ENCODE data around the gene SYMPK.
"Not testable (repeated sequence)": the region's sequence is repeated elsewhere in the genome, so short reads cannot be mapped to it uniquely, and the experiment has no call there.

The SYMPK gene

DNA sequence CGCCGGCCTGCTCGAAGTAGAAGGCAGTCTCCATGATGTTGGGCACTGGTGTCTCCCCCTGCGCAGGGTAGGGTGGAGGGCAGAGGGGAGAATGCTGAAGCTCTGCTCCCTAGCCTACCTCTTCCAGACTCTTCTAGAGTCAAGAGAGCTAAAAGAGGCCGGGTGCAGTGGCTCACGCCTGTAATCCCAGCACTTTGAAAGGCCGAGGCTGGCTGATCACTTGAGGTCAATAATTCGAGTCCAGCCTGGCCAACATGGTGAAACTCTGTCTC, 58.1 kb downstream of the SYMPK start:
- no peak overlapping the region for H3K9ac ChIP-seq (ENCODE audit: low read length)
- no peaks in the 10 kb centered on the region for H3K4me1 ChIP-seq (ENCODE audit: control insufficient read depth, low read depth, low read length)
- H3K4me3 ChIP-seq (ENCODE audit: low read length) = no peak overlapping the region
- H3K36me3 ChIP-seq (ENCODE audit: control insufficient read depth, low read depth, low read length) = no peaks in the 10 kb centered on the region
- H3K9me3 ChIP-seq (ENCODE audit: control insufficient read depth, low read depth, low read length) = no peaks in the 10 kb centered on the region
- no peaks in the 10 kb centered on the region for H3K27me3 ChIP-seq (ENCODE audit: control insufficient read depth, insufficient read depth, low read length)
- H3K27ac ChIP-seq (ENCODE audit: low read length) = no peak overlapping the region

DNA sequence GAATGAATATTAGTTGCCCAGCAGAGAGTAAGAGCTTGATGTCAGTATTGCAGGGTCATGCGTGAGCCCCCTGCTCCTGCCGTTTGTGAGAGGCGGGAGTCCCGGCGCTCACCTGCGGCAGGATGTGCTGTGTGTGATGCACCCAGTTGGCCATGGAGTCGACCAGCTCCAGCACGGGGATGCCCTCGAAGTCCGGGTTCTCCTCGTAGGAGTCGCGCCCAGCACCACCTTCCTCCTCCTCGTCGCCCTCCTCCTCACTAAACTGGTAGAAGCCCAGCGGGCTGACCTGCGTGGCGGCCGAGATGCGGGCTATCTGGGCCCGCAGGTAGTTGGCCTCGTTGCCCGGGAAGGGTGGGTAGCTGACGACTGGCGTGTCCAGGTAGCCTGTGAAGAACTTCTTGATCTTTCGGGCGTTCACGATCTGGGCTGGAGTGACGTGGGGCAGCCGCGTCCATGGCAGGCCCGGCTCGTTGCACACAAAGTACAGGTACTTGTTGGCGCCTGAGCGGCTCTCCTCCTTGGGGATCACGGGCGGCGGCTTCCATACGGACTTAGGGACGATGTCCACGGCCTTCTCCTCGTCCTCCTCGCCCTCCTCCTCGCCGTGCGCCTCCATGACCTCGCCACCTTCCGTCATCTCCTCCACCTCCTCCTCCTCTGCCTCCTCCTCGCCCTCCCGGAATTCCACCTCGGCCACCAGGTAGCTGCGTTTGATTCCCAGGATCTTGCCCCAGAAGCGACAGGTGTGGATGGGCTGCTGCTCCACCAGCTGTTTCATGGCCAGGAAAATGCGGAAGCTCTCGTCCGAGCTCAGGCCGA, 58.6 kb downstream of the SYMPK start:
- Histone ChIP-seq H3K9ac (ENCODE audit: low read length) (no peak overlapping the region), H3K27me3 (ENCODE audit: control insufficient read depth, insufficient read depth, low read length) (peaks cover under 1% of the 10 kb centered on the region), H3K27ac (ENCODE audit: low read length) (no peak overlapping the region), H3K4me3 (ENCODE audit: low read length) (no peak overlapping the region), H3K36me3 (ENCODE audit: control insufficient read depth, low read depth, low read length) (no peaks in the 10 kb centered on the region), H3K4me1 (ENCODE audit: control insufficient read depth, low read depth, low read length) (no peaks in the 10 kb centered on the region), H3K9me3 (ENCODE audit: control insufficient read depth, low read depth, low read length) (no peaks in the 10 kb centered on the region)

DNA sequence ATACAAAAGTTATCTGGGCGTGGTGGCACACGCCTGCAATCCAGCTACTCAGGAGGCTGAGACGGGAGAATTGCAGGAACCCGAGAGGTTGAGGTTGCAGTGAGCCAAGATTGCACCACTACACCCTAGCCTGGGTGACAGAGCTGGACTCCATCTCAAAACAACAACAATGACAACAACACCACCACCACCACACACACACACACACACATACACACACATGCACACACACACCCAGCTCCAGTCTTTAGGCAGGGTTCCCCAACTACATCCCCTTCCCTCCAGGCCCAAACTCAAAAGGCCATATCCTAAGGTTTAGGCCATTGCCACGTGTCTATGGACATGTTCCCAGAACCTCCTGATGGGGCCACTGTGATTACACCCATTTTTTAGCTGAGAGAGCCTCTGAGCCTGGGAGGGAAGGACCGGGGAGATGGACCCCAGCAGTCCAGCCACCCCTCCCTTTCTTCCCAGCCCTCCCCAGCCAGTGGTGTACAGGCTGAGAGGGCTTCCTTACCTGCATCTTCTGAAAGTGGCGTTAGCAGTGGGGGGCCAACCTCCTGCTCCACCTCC, 61.3 kb downstream of the SYMPK start:
- Histone ChIP-seq H3K27ac (ENCODE audit: low read length) (no peak overlapping the region), H3K4me3 (ENCODE audit: low read length) (no peak overlapping the region), H3K4me1 (ENCODE audit: control insufficient read depth, low read depth, low read length) (no peaks in the 10 kb centered on the region), H3K27me3 (ENCODE audit: control insufficient read depth, insufficient read depth, low read length) (peaks cover 3% of the 10 kb centered on the region), H3K36me3 (ENCODE audit: control insufficient read depth, low read depth, low read length) (no peaks in the 10 kb centered on the region), H3K9ac (ENCODE audit: low read length) (no peak overlapping the region), H3K9me3 (ENCODE audit: control insufficient read depth, low read depth, low read length) (no peaks in the 10 kb centered on the region)

DNA sequence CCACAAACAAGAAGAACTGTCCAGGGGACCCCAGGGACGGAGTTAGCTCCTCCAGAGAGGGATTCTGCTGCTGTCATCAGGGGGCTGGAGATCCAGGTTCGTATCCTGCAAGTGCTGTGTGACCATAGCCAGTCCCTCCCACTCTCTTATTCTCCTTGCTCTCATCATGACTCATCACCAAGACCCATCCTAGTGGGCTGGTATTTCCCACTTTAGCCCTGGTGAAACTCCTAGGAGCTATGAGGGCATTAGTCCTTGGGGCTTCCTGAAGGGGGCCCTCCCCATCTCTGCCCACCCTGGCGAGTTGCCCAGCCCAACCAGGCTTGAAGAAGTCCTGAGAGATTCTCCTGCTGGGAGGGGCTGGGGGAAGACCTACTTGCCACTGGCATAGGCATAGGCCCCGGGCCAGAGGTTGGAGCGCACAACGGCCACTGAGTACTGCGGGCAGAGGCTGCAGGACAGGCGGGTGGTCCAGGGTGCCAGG, 62.8 kb downstream of the SYMPK start:
- Histone ChIP-seq H3K9me3 (ENCODE audit: control insufficient read depth, low read depth, low read length) (no peaks in the 10 kb centered on the region), H3K27me3 (ENCODE audit: control insufficient read depth, insufficient read depth, low read length) (peaks cover 3% of the 10 kb centered on the region), H3K36me3 (ENCODE audit: control insufficient read depth, low read depth, low read length) (no peaks in the 10 kb centered on the region), H3K9ac (ENCODE audit: low read length) (no peak overlapping the region), H3K4me3 (ENCODE audit: low read length) (no peak overlapping the region), H3K4me1 (ENCODE audit: control insufficient read depth, low read depth, low read length) (no peaks in the 10 kb centered on the region), H3K27ac (ENCODE audit: low read length) (no peak overlapping the region)

DNA sequence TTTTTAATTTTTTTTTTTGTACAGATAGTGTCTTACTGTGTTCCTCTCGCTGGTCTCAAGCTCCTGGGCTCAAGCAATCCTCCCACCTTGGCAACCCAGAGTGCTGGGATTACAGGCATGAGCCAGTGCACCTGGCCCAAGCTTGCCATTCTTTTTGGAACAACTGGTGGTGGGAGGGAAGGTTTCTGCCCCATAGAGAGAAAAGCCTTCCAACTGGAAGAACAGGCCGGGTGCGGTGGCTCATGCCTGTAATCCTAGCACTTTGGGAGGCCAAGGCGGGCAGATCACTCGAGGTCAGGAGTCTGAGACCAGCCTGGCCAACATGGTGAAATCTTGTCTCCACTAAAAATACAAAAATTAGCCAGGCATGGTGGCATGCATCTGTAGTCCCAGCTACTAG, 63.4 kb downstream of the SYMPK start:
- not testable (repeated sequence) for H3K27me3 ChIP-seq (ENCODE audit: control insufficient read depth, insufficient read depth, low read length); H3K9ac ChIP-seq (ENCODE audit: low read length); H3K4me1 ChIP-seq (ENCODE audit: control insufficient read depth, low read depth, low read length); H3K9me3 ChIP-seq (ENCODE audit: control insufficient read depth, low read depth, low read length); H3K4me3 ChIP-seq (ENCODE audit: low read length); H3K36me3 ChIP-seq (ENCODE audit: control insufficient read depth, low read depth, low read length); H3K27ac ChIP-seq (ENCODE audit: low read length)

DNA sequence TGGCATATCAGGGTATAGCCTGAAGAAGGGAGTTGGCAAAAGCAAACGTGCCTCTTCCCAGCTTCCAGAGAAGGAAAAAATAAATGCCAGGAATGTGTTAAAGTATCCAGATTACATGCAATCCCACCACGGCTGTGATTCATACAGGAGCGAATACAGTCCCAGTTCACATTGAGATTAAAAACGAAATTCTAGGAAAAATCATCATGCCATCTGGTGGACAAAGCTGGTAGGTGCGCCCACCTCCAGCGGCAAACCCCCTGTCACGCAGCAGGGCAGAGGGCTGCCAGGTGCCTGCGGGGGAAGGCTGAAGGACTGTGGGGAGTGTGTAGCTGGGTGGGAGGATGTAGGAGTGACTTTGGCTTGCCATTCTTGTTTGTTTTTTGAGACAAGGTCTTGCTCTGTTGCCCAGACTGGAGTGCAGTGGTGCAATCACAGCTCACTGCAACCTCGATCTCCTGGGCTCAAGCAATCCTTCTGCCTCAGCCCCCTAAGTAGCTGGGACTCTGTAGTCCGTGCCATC, 63.9 kb downstream of the SYMPK start:
- peaks cover 3% of the 10 kb centered on the region for H3K27me3 ChIP-seq (ENCODE audit: control insufficient read depth, insufficient read depth, low read length)
- H3K9ac ChIP-seq (ENCODE audit: low read length) = no peak overlapping the region
- no peak overlapping the region for H3K27ac ChIP-seq (ENCODE audit: low read length)
- H3K4me3 ChIP-seq (ENCODE audit: low read length) = no peak overlapping the region
- no peaks in the 10 kb centered on the region for H3K36me3 ChIP-seq (ENCODE audit: control insufficient read depth, low read depth, low read length)
- no peaks in the 10 kb centered on the region for H3K9me3 ChIP-seq (ENCODE audit: control insufficient read depth, low read depth, low read length)
- H3K4me1 ChIP-seq (ENCODE audit: control insufficient read depth, low read depth, low read length) = no peaks in the 10 kb centered on the region

DNA sequence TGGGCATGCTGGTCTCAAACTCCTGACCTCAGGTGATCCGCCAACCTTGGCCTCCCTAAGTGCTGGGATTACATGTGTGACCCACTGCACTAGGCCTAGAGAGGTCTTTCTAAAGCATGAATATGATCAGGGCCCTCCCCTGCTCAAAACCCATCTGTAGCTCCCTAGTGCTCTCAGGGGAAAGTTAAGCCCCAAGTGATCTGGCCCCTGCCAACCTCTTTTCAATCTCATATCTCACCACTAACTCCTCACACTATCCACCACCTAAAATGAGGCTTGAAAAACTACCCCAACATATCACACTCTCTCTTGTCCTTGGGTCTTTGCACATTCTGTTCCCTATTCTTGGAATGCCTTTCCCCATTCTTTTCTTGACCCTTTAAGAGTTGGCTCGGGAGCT, 68.3 kb downstream of the SYMPK start:
- Histone ChIP-seq H3K9me3 (ENCODE audit: control insufficient read depth, low read depth, low read length) (no peaks in the 10 kb centered on the region), H3K36me3 (ENCODE audit: control insufficient read depth, low read depth, low read length) (peaks cover 5% of the 10 kb centered on the region), H3K4me3 (ENCODE audit: low read length) (no peak overlapping the region), H3K27me3 (ENCODE audit: control insufficient read depth, insufficient read depth, low read length) (peaks cover 3% of the 10 kb centered on the region), H3K4me1 (ENCODE audit: control insufficient read depth, low read depth, low read length) (peaks cover 9% of the 10 kb centered on the region), H3K9ac (ENCODE audit: low read length) (no peak overlapping the region), H3K27ac (ENCODE audit: low read length) (no peak overlapping the region)

DNA sequence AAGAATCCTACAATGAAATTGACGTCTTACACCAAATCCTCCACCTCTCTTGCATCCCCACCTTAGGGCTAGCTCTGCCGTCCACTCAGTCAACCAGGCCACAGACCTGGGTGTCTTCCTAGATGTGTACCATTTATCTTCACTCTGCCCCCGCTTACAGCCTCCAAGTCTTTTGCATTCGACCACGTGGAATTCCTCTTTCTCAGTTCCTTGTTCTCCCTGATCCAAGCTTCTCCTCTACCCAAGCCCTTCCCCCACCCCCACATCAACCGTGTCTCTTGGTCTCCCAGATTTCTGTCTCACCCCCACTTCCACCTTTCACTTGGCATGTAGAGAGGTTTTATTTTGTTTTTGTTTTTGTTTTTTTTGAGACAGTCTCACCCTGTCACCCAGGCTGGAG, 69.1 kb downstream of the SYMPK start:
- H3K27ac ChIP-seq (ENCODE audit: low read length) = no peak overlapping the region

DNA sequence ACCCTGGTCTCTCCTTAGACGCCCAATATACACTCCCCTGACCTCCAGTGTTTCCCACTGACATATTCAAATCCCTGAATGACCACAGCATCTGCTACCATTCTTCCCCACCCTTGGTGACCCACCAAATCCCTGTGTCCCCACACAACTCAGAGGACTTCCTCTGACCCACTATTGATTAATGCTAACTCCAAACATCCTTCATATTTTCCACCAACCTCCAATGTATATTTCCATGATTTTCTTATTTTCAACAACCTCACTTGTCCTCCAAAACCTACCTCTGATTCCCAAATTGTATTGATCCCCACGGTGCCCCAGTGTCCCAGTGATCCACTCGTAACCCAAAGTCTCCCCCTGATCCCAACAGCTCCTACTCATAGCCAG, 69.8 kb downstream of the SYMPK start:
- Histone ChIP-seq H3K27me3 (ENCODE audit: control insufficient read depth, insufficient read depth, low read length) (no peaks in the 10 kb centered on the region), H3K27ac (ENCODE audit: low read length) (peak overlapping the region; percentile 14), H3K4me1 (ENCODE audit: control insufficient read depth, low read depth, low read length) (peaks cover 9% of the 10 kb centered on the region), H3K9me3 (ENCODE audit: control insufficient read depth, low read depth, low read length) (no peaks in the 10 kb centered on the region), H3K4me3 (ENCODE audit: low read length) (peak overlapping the region; percentile 11), H3K9ac (ENCODE audit: low read length) (no peak overlapping the region), H3K36me3 (ENCODE audit: control insufficient read depth, low read depth, low read length) (peaks cover 19% of the 10 kb centered on the region)

More for the DNA sequence above, 69.1 kb downstream of the SYMPK start:
- no peaks in the 10 kb centered on the region for H3K27me3 ChIP-seq (ENCODE audit: control insufficient read depth, insufficient read depth, low read length)
- no peak overlapping the region for H3K9ac ChIP-seq (ENCODE audit: low read length)
- no peaks in the 10 kb centered on the region for H3K9me3 ChIP-seq (ENCODE audit: control insufficient read depth, low read depth, low read length)
- H3K36me3 ChIP-seq (ENCODE audit: control insufficient read depth, low read depth, low read length) = peaks cover 12% of the 10 kb centered on the region
- H3K4me3 ChIP-seq (ENCODE audit: low read length) = no peak overlapping the region
- H3K4me1 ChIP-seq (ENCODE audit: control insufficient read depth, low read depth, low read length) = peaks cover 9% of the 10 kb centered on the region

DNA sequence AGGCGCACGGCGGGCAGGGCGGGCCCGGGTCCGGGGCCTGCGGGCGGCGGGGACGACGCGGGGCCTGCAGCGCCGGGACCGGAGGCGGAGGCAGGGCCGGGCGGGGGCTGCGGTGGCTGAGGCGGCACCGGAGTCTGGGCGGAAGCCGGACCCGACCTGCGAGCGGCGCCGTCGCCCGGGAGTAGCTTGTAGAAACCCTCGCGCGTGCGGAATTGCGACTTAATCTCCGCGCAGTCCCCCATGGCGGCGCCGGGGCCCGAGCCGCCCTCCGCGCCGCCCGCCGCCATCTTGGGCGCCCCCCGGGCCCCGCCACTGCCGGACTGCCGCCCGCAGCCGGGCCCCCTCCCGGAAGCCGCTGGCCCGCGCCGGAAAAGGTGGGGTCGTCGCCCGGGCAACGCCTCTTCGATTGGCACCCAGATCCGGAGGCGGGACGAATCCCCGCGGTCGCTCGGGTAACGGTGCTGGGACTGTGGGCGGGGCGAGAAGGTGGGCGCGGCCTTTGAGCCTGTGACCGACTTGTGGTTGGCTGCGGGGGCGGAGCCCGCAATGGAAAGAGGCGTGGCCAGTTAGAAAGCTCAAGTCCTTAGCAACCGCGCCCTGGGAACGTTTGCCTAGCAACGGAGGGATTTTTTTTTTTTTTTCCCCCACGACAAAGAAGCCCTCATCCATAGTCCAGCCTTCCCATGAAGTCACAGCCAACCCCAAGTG, 70.3 kb downstream of the SYMPK start, which contains the start of gene DMWD:
Gene DMWD (minus strand): TSS at position 376 of the 708 bp plus-strand sequence. CDS start 89 bp downstream, at position 287.
- Histone ChIP-seq H3K36me3 (ENCODE audit: control insufficient read depth, low read depth, low read length) (peaks cover 22% of the 10 kb centered on the region), H3K27ac (ENCODE audit: low read length) (peak within 1 kb of the TSS; percentile 14), H3K4me3 (ENCODE audit: low read length) (peak within 1 kb of the TSS; percentile 88), H3K27me3 (ENCODE audit: control insufficient read depth, insufficient read depth, low read length) (no peaks in the 10 kb centered on the region), H3K4me1 (ENCODE audit: control insufficient read depth, low read depth, low read length) (peaks cover 9% of the 10 kb centered on the region), H3K9me3 (ENCODE audit: control insufficient read depth, low read depth, low read length) (no peaks in the 10 kb centered on the region), H3K9ac (ENCODE audit: low read length) (peak within 1 kb of the TSS; percentile 68)

DNA sequence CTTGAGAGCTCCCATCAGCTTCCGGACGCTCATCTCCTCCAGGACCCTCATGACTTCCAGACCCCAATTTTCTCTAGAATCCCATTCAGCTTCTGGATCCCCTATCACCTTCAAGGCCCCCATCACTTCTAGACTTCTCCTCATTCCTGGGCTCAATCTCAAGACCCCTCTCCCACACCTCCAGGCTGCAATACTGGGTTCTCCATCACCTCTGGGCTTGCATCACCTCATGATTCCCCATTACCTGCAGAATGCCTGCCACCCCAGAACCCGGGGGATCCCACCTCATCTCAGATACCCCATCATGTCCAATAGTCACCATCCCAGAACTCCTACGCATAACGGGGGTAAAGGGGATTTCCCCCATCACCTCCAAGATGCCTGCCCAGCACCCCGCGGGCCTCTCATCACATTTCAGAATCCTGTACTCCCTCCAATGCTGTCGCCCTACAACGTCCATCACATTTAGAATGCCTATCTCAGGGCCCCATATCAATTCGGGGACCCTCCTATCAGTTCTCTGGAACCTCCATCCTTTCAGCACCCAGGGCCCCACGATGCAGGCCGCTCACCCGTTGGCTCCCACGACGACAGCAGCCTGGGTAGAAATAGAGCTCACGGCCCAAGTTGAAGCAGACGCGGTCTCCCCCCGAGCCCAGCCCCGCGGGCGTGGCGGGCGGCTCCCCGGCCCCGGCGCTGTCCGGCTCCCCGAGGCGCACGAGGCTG, 71.0 kb downstream of the SYMPK start:
- H3K9me3 ChIP-seq (ENCODE audit: control insufficient read depth, low read depth, low read length) = no peaks in the 10 kb centered on the region
- H3K9ac ChIP-seq (ENCODE audit: low read length) = peak overlapping the region; percentile 68
- peak overlapping the region; percentile 88 for H3K4me3 ChIP-seq (ENCODE audit: low read length)
- peaks cover 29% of the 10 kb centered on the region for H3K36me3 ChIP-seq (ENCODE audit: control insufficient read depth, low read depth, low read length)
- H3K27me3 ChIP-seq (ENCODE audit: control insufficient read depth, insufficient read depth, low read length) = no peaks in the 10 kb centered on the region
- H3K27ac ChIP-seq (ENCODE audit: low read length) = no peak overlapping the region
- peaks cover 9% of the 10 kb centered on the region for H3K4me1 ChIP-seq (ENCODE audit: control insufficient read depth, low read depth, low read length)
